ENCODE results near the gene FAM25A. TPM values are rescaled to one million over a fixed set of nuclear protein-coding genes. Genes with fewer than 3 reads are reported as not detected.
"Not testable (repeated sequence)": the region's sequence is repeated elsewhere in the genome, so short reads cannot be mapped to it uniquely, and the experiment has no call there.

Gene FAM25A
- not detected for polyA plus RNA-seq (2013, experiment 1 of 2; ENCODE audit: insufficient read length)
- polyA plus RNA-seq (2013, experiment 2 of 2; ENCODE audit: insufficient read length): not detected

DNA sequence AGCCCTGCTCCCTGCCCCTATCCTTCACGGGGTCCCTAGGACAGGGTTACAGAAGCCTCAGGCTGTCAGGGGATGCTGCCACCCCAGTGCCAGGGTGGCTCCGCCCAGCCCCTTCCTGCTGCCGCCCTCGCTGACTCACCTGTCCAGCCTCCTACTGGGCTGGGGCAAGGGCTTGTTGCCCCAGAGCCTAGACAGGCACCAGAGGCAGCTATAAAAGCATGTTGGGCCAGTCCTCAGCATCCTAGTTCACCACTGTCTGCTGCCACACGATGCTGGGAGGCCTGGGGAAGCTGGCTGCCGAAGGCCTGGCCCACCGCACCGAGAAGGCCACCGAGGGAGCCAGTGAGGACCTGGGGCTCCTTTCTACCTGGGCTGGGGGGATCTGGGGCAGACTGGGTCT is at the start of gene FAM25A:
Gene FAM25A, plus strand, starts transcription at position 239 of the 400 bp plus-strand sequence. Its CDS starts 31 bp downstream, at position 270.
- not testable (repeated sequence) for DNase-seq

- DNase-seq: no peak
Observed at GRCh38 chr10:86970982-86971231, 49.2 kb upstream of the FAM25A start.

- peak; percentile 87 for DNase-seq
Observed at GRCh38 chr10:86971232-86971991, 48.7 kb upstream of the FAM25A start.

GRCh38 chr10:86972613-86973380 is 47.3 kb upstream of the FAM25A start:
- DNase-seq: no peak

DNA sequence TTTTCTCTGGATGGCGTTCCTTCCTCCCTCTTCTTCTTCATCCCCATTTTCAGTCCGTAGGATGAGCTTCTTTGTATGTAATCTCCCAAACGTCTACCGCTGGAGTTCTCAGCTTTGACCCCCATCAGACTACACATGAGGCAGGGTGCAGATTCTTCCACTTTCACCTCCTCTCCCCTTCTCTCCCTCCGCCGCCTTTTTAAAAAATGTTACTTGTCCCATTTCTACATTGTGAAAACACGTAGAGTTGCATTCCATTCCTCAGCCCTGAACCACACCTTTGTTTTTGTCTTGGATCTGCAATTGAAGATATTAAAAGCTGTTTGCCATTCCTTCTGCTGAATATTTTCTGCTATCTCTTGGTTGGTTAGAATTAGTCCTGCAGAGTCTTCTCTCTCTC is 45.6 kb upstream of the FAM25A start:
- DNase-seq: no peak

DNA sequence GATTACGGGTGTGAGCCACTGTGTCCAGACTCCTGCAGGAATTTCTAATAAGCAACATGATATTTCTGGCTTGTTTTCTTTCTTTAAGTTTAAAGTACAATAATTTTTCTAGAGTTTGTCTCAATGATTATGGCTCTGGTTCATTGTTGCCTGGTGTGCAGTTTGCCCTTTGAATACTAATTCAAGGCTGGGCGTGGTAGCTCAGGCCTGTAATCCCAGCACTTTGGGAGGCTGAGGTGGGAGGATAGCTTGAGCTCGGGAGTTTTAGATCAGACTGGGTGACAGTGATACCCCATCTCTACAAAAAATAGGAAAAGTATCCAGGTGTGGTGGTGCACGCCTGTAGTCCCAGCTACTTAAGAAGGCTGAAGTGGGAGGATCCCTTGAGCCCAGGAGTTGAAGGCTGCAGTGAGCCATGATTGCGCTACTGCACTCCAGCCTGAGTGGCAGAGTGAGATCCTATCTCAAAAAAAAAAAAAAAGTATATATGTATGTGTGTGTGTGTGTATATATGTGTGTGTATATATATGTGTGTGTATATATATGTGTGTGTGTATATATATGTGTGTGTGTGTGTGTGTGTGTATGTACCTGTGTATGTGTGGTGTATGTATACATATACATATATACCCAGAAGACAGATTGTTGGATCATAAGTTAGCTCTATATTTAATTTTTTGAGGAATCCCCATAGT is 43.6 kb upstream of the FAM25A start:
- DNase-seq: no peak

GRCh38 chr10:86978457-86978856 is 41.6 kb upstream of the FAM25A start:
- DNase-seq: not testable (repeated sequence)

GRCh38 chr10:86979296-86979818 is 40.7 kb upstream of the FAM25A start:
- DNase-seq: peak; percentile 26

DNA sequence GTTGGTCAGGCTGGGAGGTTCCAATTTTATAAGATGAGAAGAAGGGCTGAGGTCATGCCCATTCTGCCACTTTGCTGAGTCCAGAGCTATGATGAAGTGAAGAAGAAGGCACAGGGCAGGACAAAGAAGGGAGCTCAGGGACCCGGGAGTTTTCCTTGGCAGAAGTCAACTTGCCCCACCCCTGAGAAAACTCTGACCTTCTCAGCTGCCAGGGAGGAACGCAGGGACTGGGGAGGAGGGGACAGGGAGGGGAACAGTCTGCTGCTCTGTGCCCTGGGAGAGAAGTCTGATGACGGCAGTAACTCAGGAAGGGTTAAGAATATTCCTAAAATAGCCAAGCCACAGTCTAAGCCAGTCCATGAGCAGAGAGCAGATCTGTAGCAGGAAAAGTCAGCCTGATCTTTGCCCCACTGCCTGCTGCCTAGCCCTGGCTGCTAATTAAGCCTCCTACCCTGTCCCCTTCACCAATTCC is 40.1 kb upstream of the FAM25A start:
- DNase-seq: peak; percentile 61

GRCh38 chr10:86981020-86981419 is 39.1 kb upstream of the FAM25A start:
- DNase-seq: not testable (repeated sequence)

- no peak for DNase-seq
Observed at GRCh38 chr10:86981716-86982115, 38.4 kb upstream of the FAM25A start.

DNA sequence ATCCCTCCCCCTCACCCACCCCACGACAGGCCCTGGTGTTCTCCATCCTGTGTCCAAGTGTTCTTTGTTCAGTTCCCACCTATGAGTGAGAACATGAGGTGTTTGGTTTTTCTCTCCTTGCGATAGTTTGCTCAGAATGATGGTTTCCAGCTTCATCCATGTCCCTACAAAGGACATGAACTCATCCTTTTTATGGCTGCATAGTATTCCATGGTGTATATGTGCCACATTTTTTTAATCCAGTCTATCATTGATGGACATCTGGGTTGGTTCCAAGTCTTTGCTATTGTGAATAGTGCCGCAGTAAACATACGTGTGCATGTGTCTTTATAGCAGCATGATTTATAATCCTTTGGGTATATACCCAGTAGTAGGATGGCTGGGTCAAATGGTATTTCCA is 35.6 kb upstream of the FAM25A start:
- DNase-seq: not testable (repeated sequence)

DNA sequence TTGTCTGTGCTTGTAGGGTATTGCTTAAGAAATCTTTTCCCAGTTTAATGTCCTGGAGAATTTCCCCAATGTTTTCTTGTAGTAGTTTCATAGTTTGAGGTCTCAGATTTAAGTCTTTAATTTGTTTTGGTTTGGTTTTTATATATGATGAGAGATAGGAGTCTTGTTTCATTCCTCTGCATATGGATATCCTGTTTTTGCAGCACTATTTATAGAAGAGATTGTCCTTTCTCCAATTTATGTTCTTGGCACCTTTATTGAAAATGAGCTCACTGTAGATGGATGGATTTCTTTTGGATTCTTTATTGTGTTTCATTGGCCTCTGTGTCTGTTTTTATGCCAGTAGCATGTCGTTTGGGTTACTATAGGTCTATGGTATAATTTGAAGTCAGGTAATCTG is 31.6 kb upstream of the FAM25A start:
- DNase-seq: no peak

GRCh38 chr10:86991362-86991761 is 28.7 kb upstream of the FAM25A start:
- DNase-seq: not testable (repeated sequence)

GRCh38 chr10:86992456-86992855 is 27.6 kb upstream of the FAM25A start:
- peak; percentile 20 for DNase-seq

DNA sequence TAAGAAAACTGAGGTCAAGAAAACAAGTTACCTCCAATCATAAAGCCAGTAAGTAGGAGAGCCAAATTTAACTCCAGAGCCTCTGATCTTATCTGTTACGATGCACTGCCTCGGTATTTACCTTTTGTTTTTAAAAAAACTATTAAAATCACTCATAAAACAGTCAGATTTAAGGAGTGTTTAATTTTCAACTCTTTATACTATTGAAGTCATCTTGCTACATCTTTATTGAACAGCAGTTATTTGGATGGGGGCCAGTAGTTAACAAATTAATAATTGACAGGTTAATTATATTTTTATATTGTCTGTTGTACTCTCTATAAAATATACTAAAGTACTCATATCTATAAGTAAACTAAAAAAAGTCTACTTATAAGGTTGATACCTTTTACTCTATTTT is 27.2 kb upstream of the FAM25A start:
- DNase-seq: no peak

GRCh38 chr10:86999802-87000403 is 20.2 kb upstream of the FAM25A start:
- not testable (repeated sequence) for DNase-seq

DNA sequence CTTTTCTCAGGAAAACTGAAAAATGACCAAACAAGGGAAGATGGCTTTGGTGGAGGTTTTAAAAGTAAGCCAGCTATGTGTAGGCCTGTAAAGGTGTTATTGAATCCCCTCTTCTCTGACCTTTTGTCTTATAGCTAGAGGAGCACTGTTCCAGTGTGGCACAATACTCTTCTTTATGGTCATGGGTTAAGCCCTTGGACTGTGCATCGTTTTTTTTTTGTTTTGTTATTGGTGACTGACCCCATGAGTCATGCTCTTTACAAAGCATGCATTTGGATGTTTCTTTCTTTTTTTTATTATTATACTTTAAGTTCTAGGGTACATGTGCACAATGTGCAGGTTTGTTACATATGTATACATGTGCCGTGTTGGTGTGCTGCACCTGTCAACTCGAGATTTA is 19.6 kb upstream of the FAM25A start:
- DNase-seq: no peak

- DNase-seq: peak; percentile 44
Observed at GRCh38 chr10:87007124-87007523, 13.0 kb upstream of the FAM25A start.

DNA sequence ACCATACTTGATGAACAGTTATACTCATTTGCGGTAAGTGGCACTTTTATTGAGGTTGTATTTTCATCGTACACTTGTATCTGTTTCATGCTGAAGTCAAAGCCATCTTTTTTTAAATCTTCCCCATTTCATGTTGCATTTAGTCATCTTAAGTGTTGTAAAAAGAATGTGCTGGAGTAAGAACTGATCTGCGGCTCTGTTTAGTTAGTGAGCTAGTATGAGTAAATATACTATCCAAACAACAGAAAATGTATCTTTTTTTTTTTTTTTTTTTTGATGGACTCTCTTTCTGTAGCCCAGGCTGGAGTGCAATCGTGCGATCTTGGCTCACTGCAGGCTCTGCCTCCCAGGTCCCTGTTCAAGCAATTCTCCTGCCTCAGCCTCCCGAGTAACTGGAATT is 12.4 kb upstream of the FAM25A start:
- not testable (repeated sequence) for DNase-seq

GRCh38 chr10:87008303-87008702 is 11.8 kb upstream of the FAM25A start:
- not testable (repeated sequence) for DNase-seq

- DNase-seq: not testable (repeated sequence)
Observed at GRCh38 chr10:87009134-87009696, 10.9 kb upstream of the FAM25A start.
